GM12878 (cell line): ENCODE measurements around the gene AMY1A. TPM values are rescaled to one million over a fixed set of nuclear protein-coding genes. Genes with fewer than 3 reads are reported as not detected.
"Not testable (repeated sequence)": the region's sequence is repeated elsewhere in the genome, so short reads cannot be mapped to it uniquely, and the experiment has no call there.

Experiments
- ATAC-seq: fragments of 200-7000 bp; cut with Tn5 transposase; 3 replicates; pipeline ENCODE4 v1.9.1; 2020; ENCODE audit warnings: mild to moderate bottlenecking, moderate library complexity
- BruUV-seq: library from RNA; stranded (reverse); fragments of 400-500 nt; replicated peaks from 2 replicates; lab custom pipeline; 2021; lab: Mats Ljungman, UMichigan
- CTCF ChIA-PET: fragments of 300-600 bp; sonication (Branson Sonifier 250); formaldehyde crosslinking; extraction: SDS; loops from one replicate; lab custom pipeline; 2021; ENCODE audit warnings: inconsistent platforms; lab: Yijun Ruan, JAX
- POLR2A ChIA-PET: fragments of 350-600 bp; formaldehyde crosslinking; extraction: SDS; loops from one replicate; lab custom pipeline; 2021; ENCODE audit warnings: inconsistent platforms; lab: Charles Lee
- RAD21 ChIA-PET: fragments of 300-600 bp; sonication (Branson Sonifier 250); formaldehyde crosslinking; loops from one replicate; lab custom pipeline; 2023; ENCODE audit warnings: antibody characterized with exemption; ENCODE audit not compliant: unreplicated experiment; lab: Charles Lee
- SMC1A ChIA-PET: fragments of 300-600 bp; sonication (Branson Sonifier 250); formaldehyde crosslinking; loops from one replicate; lab custom pipeline; 2023; ENCODE audit not compliant: unreplicated experiment, uncharacterized antibody; lab: Charles Lee
- DNase-seq: peaks from one replicate; pipeline ENCODE4 v3.0.0-alpha.2; 2011; ENCODE audit warnings: low read depth, low spot score
- FAIRE-seq: peaks from 3 replicates; lab custom pipeline; 2011; peaks lifted over from hg19 to GRCh38; lab: Jason Lieb, UNC
- H2AFZ ChIP-seq: 2 replicates; pipeline ENCODE4 v1.6.0; 2011; ENCODE audit warnings: low read depth, low read length, control low read depth; ENCODE audit not compliant: control insufficient read depth
- H3K27ac ChIP-seq: 2 replicates; pipeline ENCODE4 v1.5.1; 2011; ENCODE audit warnings: control low read depth; ENCODE audit not compliant: control insufficient read depth, insufficient read depth
- H3K27me3 ChIP-seq, 2 experiments: replicated peaks in 1 of 2; 2 replicates each; pipeline versions ENCODE4 v1.6.0 to v1.6.1; 2011; ENCODE audit warnings: low read length in 1 of 2; ENCODE audit not compliant: control insufficient read depth in 2 of 2, insufficient read depth in 2 of 2
- H3K36me3 ChIP-seq, 2 experiments: 2 replicates each; pipeline ENCODE4 v1.5.1; 2011; ENCODE audit warnings: low read length in 1 of 2; ENCODE audit not compliant: control insufficient read depth in 2 of 2, insufficient read depth in 2 of 2
- H3K4me1 ChIP-seq: 2 replicates; pipeline ENCODE4 v1.6.1; 2011; ENCODE audit warnings: mild to moderate bottlenecking, low read length, moderate library complexity, mixed read lengths; ENCODE audit not compliant: control insufficient read depth, insufficient read depth
- H3K4me2 ChIP-seq: 2 replicates; pipeline ENCODE4 v1.6.0; 2011; ENCODE audit warnings: control low read depth; ENCODE audit not compliant: control insufficient read depth, insufficient read depth
- H3K4me3 ChIP-seq: fragments of 200-600 bp; sonication (generic); 2 replicates; pipeline ENCODE4 v1.5.1; 2016
- H3K79me2 ChIP-seq: 2 replicates; pipeline ENCODE4 v1.6.0; 2011; ENCODE audit warnings: low read length; ENCODE audit not compliant: control insufficient read depth, insufficient read depth
- H3K9ac ChIP-seq: 2 replicates; pipeline ENCODE4 v1.8.0; 2011; ENCODE audit warnings: low read length, control low read depth, mixed read lengths; ENCODE audit not compliant: control insufficient read depth, insufficient read depth
- H3K9me3 ChIP-seq: replicated peaks from 3 replicates; pipeline ENCODE4 v1.5.1; 2011; ENCODE audit warnings: mild to moderate bottlenecking, low read length; ENCODE audit not compliant: control insufficient read depth, insufficient read depth
- H4K20me1 ChIP-seq: 2 replicates; pipeline ENCODE4 v1.6.0; 2011; ENCODE audit not compliant: control insufficient read depth, insufficient read depth
- WGBS: methylation state at CpG from one replicate; pipeline ENCODE4 v1.1.6; 2016; ENCODE audit warnings: low lambda C conversion rate; ENCODE audit not compliant: insufficient replicate concordance, insufficient coverage; ENCODE audit errors: missing lambda C conversion rate; 5-methylcytosine and 5-hydroxymethylcytosine counted together
- in situ Hi-C: fragments of 300-500 bp; cut with MboI; formaldehyde crosslinking; loops from 9 replicates; pipeline ENCODE4 v1.14.3; 2018; ENCODE audit warnings: mixed read lengths
- intact Hi-C: fragments of 100-400 bp; cut with micrococcal nuclease; formaldehyde crosslinking; loops from one replicate; pipeline ENCODE4 v1.14.2; 2022; ENCODE audit not compliant: unreplicated experiment
- polyA plus RNA-seq, 11 experiments: library from polyadenylated mRNA; depleted of rRNA in 4 of 11; unstranded in 6 of 11; stranded (reverse) in 5 of 11; fragments of >200 nt; fragmentation: Nextera tagmentation in 4 of 11; fragmentation: Illumina TruSeq in 1 of 11; extraction: Ambion mirVana in 4 of 11; extraction: Trizol in 1 of 11; gene quantifications; 1 replicate in 1 of 11; 2 replicates in 10 of 11; pipeline versions ENCODE4 v1.2.1 to v1.2.3, GENCODE V29; 2011 to 2016; ENCODE audit warnings: inconsistent platforms in 2 of 11, missing spikeins in 2 of 11, low read depth in 1 of 11
- small RNA-seq: library from RNA; depleted of rRNA; stranded (forward); fragments of <200 nt; gene quantifications from one replicate; pipeline ENCODE3, GENCODE V24; 2014
- total RNA-seq, 4 experiments: library from RNA; depleted of rRNA in 3 of 4; stranded (reverse); fragments of >200 nt in 3 of 4; fragmentation: Illumina TruSeq in 1 of 4; extraction: Trizol in 1 of 4; gene quantifications; 2 replicates each; pipeline versions ENCODE4 v1.2.1 to v1.2.3, GENCODE V29; 2013 to 2021

The AMY1A gene
- total and polyA plus RNA-seq, 10 of the 15 experiments (the other 5 are each of a cell fraction or from before 2014, with no cell fraction given): 0.08 TPM; not detected in 9

GRCh38 chr1:103707670-103708069 lies 52.1 kb downstream of the AMY1A start:
- no CpG with 5 or more reads among the region's 3 CpGs for WGBS
- H3K9me3 ChIP-seq, H3K79me2 ChIP-seq, CTCF ChIA-PET, RAD21 ChIA-PET, ATAC-seq, intact Hi-C loops, DNase-seq, SMC1A ChIA-PET, H3K36me3 ChIP-seq, H3K4me3 ChIP-seq, H3K4me2 ChIP-seq, FAIRE-seq, H3K27me3 ChIP-seq, H4K20me1 ChIP-seq, POLR2A ChIA-PET, H3K9ac ChIP-seq, H2AFZ ChIP-seq, H3K27ac ChIP-seq, in situ Hi-C loops, H3K4me1 ChIP-seq, BruUV-seq: not testable (repeated sequence)

GRCh38 chr1:103710381-103710780 lies 54.8 kb downstream of the AMY1A start:
- H3K27me3 ChIP-seq, SMC1A ChIA-PET, intact Hi-C loops, H3K9ac ChIP-seq, DNase-seq, CTCF ChIA-PET, POLR2A ChIA-PET, H3K36me3 ChIP-seq, ATAC-seq, RAD21 ChIA-PET, H2AFZ ChIP-seq, H4K20me1 ChIP-seq, FAIRE-seq, BruUV-seq, H3K4me1 ChIP-seq, H3K4me3 ChIP-seq, H3K27ac ChIP-seq, H3K4me2 ChIP-seq, H3K79me2 ChIP-seq, in situ Hi-C loops, H3K9me3 ChIP-seq: not testable (repeated sequence)
- no CpG with 5 or more reads among the region's 3 CpGs for WGBS

Small RNA genes lying within 50 kb of the gene (small RNA-seq; reads per million reads assigned to genes)
- not detected for gene AC105272.1

Other genes with a start within 250 kb of the AMY1A start
- gene RNPC3, start 130.1 kb upstream of the AMY1A start, total RNA-seq (2014; rRNA removed): 11.4 and 19.2 TPM in 2 replicates
- gene RNPC3, start 130.1 kb upstream of the AMY1A start, total RNA-seq (2014; rRNA removed; fragmentation: Illumina TruSeq; extraction: Trizol): 27.5 and 27.6 TPM in 2 replicates
- 18.9 TPM in 2 replicates for gene RNPC3, start 130.1 kb upstream of the AMY1A start, total RNA-seq (2021)
- gene RNPC3, start 130.1 kb upstream of the AMY1A start, polyA plus RNA-seq (2011; rRNA removed): 53.7 and 60.7 TPM in 2 replicates
- 36.5 and 54.5 TPM in 2 replicates for gene RNPC3, start 130.1 kb upstream of the AMY1A start, polyA plus RNA-seq (2014; fragmentation: Illumina TruSeq; extraction: Trizol)
- 10 to 100 TPM; 19.1 to 21.8 TPM for gene RNPC3, start 130.1 kb upstream of the AMY1A start, polyA plus RNA-seq (2014; fragmentation: Nextera tagmentation; extraction: Ambion mirVana)
- 32.1 and 32.5 TPM in 2 replicates for gene RNPC3, start 130.1 kb upstream of the AMY1A start, polyA plus RNA-seq (2014; rRNA removed)
- 10 to 100 TPM; 21.5 to 23.6 TPM for gene RNPC3, start 130.1 kb upstream of the AMY1A start, polyA plus RNA-seq (2016; fragmentation: Nextera tagmentation; extraction: Ambion mirVana)
- gene AMY2B, start 84.2 kb upstream of the AMY1A start, total RNA-seq (2014; rRNA removed): 5.2 and 5.6 TPM in 2 replicates
- gene AMY2B, start 84.2 kb upstream of the AMY1A start, total RNA-seq (2014; rRNA removed; fragmentation: Illumina TruSeq; extraction: Trizol): 6.5 and 7.5 TPM in 2 replicates
- 3.7 and 4.3 TPM in 2 replicates for gene AMY2B, start 84.2 kb upstream of the AMY1A start, total RNA-seq (2021)
- gene AMY2B, start 84.2 kb upstream of the AMY1A start, polyA plus RNA-seq (2011; rRNA removed): 9.9 and 14.5 TPM in 2 replicates
- gene AMY2B, start 84.2 kb upstream of the AMY1A start, polyA plus RNA-seq (2014; fragmentation: Illumina TruSeq; extraction: Trizol): 5.3 TPM in 2 replicates
- 1 to 10 TPM; 2.1 to 3.8 TPM for gene AMY2B, start 84.2 kb upstream of the AMY1A start, polyA plus RNA-seq (2014; fragmentation: Nextera tagmentation; extraction: Ambion mirVana)
- gene AMY2B, start 84.2 kb upstream of the AMY1A start, polyA plus RNA-seq (2014; rRNA removed): 6.2 and 8.9 TPM in 2 replicates
- gene AMY2B, start 84.2 kb upstream of the AMY1A start, polyA plus RNA-seq (2016; fragmentation: Nextera tagmentation; extraction: Ambion mirVana): 1 to 10 TPM; 2.9 to 3.1 TPM
- not detected in 2 replicates for gene AMY2A, start 38.3 kb upstream of the AMY1A start, total RNA-seq (2014; rRNA removed)
- gene AMY2A, start 38.3 kb upstream of the AMY1A start, total RNA-seq (2014; rRNA removed; fragmentation: Illumina TruSeq; extraction: Trizol): not detected in 2 replicates
- 0.35 TPM in 1 of 2 replicates, not detected in the other for gene AMY2A, start 38.3 kb upstream of the AMY1A start, total RNA-seq (2021)
- not detected in 2 replicates for gene AMY2A, start 38.3 kb upstream of the AMY1A start, polyA plus RNA-seq (2011; rRNA removed)
- gene AMY2A, start 38.3 kb upstream of the AMY1A start, polyA plus RNA-seq (2014; fragmentation: Illumina TruSeq; extraction: Trizol): not detected in 2 replicates
- not detected for gene AMY2A, start 38.3 kb upstream of the AMY1A start, polyA plus RNA-seq (2014; fragmentation: Nextera tagmentation; extraction: Ambion mirVana)
- gene AMY2A, start 38.3 kb upstream of the AMY1A start, polyA plus RNA-seq (2014; rRNA removed): not detected in 2 replicates
- gene AMY2A, start 38.3 kb upstream of the AMY1A start, polyA plus RNA-seq (2016; fragmentation: Nextera tagmentation; extraction: Ambion mirVana): not detected
- gene AMY1B, start 40.5 kb downstream of the AMY1A start, total RNA-seq (2014; rRNA removed): not detected in 2 replicates
- not detected in 2 replicates for gene AMY1B, start 40.5 kb downstream of the AMY1A start, total RNA-seq (2014; rRNA removed; fragmentation: Illumina TruSeq; extraction: Trizol)
- not detected in 2 replicates for gene AMY1B, start 40.5 kb downstream of the AMY1A start, total RNA-seq (2021)
- not detected in 2 replicates for gene AMY1B, start 40.5 kb downstream of the AMY1A start, polyA plus RNA-seq (2011; rRNA removed)
- gene AMY1B, start 40.5 kb downstream of the AMY1A start, polyA plus RNA-seq (2014; fragmentation: Illumina TruSeq; extraction: Trizol): 0.25 TPM in 1 of 2 replicates, not detected in the other
- gene AMY1B, start 40.5 kb downstream of the AMY1A start, polyA plus RNA-seq (2014; fragmentation: Nextera tagmentation; extraction: Ambion mirVana): under 1 TPM in 1 of 2 experiments, not detected in 1; 0.08 TPM
- gene AMY1B, start 40.5 kb downstream of the AMY1A start, polyA plus RNA-seq (2014; rRNA removed): not detected in 2 replicates
- not detected for gene AMY1B, start 40.5 kb downstream of the AMY1A start, polyA plus RNA-seq (2016; fragmentation: Nextera tagmentation; extraction: Ambion mirVana)
- 0.06 and 0.22 TPM in 2 replicates for gene AMY1C, start 94.1 kb downstream of the AMY1A start, total RNA-seq (2014; rRNA removed)
- not detected in 2 replicates for gene AMY1C, start 94.1 kb downstream of the AMY1A start, total RNA-seq (2014; rRNA removed; fragmentation: Illumina TruSeq; extraction: Trizol)
- not detected in 2 replicates for gene AMY1C, start 94.1 kb downstream of the AMY1A start, total RNA-seq (2021)
- gene AMY1C, start 94.1 kb downstream of the AMY1A start, polyA plus RNA-seq (2011; rRNA removed): not detected in 2 replicates
- gene AMY1C, start 94.1 kb downstream of the AMY1A start, polyA plus RNA-seq (2014; fragmentation: Illumina TruSeq; extraction: Trizol): 0.13 TPM in 1 of 2 replicates, not detected in the other
- under 1 TPM in 1 of 2 experiments, not detected in 1; 0.07 TPM for gene AMY1C, start 94.1 kb downstream of the AMY1A start, polyA plus RNA-seq (2014; fragmentation: Nextera tagmentation; extraction: Ambion mirVana)
- gene AMY1C, start 94.1 kb downstream of the AMY1A start, polyA plus RNA-seq (2014; rRNA removed): 0.13 TPM in 1 of 2 replicates, not detected in the other
- gene AMY1C, start 94.1 kb downstream of the AMY1A start, polyA plus RNA-seq (2016; fragmentation: Nextera tagmentation; extraction: Ambion mirVana): not detected